ENCODE results near the gene SLC4A3. TPM values are rescaled to one million over a fixed set of nuclear protein-coding genes. Genes with fewer than 3 reads are reported as not detected.

The SLC4A3 gene
- total and polyA plus RNA-seq, 2 of the 8 experiments (the other 6 are each of a cell fraction or from before 2014, with no cell fraction given), result 4.8 to 7.4 TPM

DNA sequence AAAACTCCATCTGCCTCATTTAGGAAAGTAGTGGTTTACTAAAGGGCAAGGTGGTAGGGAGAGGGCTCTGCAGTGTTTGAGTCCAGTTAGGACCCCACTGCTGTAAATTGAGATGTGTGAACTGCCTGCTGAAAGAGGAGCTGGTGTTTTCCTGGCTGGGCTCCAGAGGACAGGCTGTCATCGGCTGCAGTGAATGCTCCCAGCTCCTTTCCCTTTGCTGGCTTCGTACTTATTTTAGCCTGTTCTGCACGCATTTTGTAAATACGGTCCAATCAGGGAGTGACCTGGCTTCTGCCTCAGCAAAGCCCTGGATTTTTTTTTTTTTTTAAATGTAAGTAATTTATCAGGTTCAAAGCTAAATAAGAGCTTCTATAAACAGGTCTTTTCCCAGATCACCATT lies 37.5 kb downstream of the SLC4A3 start (continued):
- TF ChIP-seq, protein P1, sequence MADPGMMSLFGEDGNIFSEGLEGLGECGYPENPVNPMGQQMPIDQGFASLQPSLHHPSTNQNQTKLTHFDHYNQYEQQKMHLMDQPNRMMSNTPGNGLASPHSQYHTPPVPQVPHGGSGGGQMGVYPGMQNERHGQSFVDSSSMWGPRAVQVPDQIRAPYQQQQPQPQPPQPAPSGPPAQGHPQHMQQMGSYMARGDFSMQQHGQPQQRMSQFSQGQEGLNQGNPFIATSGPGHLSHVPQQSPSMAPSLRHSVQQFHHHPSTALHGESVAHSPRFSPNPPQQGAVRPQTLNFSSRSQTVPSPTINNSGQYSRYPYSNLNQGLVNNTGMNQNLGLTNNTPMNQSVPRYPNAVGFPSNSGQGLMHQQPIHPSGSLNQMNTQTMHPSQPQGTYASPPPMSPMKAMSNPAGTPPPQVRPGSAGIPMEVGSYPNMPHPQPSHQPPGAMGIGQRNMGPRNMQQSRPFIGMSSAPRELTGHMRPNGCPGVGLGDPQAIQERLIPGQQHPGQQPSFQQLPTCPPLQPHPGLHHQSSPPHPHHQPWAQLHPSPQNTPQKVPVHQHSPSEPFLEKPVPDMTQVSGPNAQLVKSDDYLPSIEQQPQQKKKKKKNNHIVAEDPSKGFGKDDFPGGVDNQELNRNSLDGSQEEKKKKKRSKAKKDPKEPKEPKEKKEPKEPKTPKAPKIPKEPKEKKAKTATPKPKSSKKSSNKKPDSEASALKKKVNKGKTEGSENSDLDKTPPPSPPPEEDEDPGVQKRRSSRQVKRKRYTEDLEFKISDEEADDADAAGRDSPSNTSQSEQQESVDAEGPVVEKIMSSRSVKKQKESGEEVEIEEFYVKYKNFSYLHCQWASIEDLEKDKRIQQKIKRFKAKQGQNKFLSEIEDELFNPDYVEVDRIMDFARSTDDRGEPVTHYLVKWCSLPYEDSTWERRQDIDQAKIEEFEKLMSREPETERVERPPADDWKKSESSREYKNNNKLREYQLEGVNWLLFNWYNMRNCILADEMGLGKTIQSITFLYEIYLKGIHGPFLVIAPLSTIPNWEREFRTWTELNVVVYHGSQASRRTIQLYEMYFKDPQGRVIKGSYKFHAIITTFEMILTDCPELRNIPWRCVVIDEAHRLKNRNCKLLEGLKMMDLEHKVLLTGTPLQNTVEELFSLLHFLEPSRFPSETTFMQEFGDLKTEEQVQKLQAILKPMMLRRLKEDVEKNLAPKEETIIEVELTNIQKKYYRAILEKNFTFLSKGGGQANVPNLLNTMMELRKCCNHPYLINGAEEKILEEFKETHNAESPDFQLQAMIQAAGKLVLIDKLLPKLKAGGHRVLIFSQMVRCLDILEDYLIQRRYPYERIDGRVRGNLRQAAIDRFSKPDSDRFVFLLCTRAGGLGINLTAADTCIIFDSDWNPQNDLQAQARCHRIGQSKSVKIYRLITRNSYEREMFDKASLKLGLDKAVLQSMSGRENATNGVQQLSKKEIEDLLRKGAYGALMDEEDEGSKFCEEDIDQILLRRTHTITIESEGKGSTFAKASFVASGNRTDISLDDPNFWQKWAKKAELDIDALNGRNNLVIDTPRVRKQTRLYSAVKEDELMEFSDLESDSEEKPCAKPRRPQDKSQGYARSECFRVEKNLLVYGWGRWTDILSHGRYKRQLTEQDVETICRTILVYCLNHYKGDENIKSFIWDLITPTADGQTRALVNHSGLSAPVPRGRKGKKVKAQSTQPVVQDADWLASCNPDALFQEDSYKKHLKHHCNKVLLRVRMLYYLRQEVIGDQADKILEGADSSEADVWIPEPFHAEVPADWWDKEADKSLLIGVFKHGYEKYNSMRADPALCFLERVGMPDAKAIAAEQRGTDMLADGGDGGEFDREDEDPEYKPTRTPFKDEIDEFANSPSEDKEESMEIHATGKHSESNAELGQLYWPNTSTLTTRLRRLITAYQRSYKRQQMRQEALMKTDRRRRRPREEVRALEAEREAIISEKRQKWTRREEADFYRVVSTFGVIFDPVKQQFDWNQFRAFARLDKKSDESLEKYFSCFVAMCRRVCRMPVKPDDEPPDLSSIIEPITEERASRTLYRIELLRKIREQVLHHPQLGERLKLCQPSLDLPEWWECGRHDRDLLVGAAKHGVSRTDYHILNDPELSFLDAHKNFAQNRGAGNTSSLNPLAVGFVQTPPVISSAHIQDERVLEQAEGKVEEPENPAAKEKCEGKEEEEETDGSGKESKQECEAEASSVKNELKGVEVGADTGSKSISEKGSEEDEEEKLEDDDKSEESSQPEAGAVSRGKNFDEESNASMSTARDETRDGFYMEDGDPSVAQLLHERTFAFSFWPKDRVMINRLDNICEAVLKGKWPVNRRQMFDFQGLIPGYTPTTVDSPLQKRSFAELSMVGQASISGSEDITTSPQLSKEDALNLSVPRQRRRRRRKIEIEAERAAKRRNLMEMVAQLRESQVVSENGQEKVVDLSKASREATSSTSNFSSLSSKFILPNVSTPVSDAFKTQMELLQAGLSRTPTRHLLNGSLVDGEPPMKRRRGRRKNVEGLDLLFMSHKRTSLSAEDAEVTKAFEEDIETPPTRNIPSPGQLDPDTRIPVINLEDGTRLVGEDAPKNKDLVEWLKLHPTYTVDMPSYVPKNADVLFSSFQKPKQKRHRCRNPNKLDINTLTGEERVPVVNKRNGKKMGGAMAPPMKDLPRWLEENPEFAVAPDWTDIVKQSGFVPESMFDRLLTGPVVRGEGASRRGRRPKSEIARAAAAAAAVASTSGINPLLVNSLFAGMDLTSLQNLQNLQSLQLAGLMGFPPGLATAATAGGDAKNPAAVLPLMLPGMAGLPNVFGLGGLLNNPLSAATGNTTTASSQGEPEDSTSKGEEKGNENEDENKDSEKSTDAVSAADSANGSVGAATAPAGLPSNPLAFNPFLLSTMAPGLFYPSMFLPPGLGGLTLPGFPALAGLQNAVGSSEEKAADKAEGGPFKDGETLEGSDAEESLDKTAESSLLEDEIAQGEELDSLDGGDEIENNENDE (IDR thresholded peaks at IDR 0.05; ENCODE audit: insufficient replicate concordance, low read length), result no peak
- TF ChIP-seq, protein P2, sequence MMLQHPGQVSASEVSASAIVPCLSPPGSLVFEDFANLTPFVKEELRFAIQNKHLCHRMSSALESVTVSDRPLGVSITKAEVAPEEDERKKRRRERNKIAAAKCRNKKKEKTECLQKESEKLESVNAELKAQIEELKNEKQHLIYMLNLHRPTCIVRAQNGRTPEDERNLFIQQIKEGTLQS (IDR thresholded peaks at IDR 0.05; ENCODE audit: insufficient read depth, low read depth, low read length), result no peak
- TF ChIP-seq EZH2 (IDR thresholded peaks at IDR 0.05; ENCODE audit: low read depth, low read length, severe bottlenecking) (no peak), HDAC2 (IDR thresholded peaks at IDR 0.05; ENCODE audit: borderline replicate concordance in 1 of 2, low read depth in 2 of 2, low read length in 2 of 2) (no peak), EGR1 (IDR thresholded peaks at IDR 0.05; ENCODE audit: borderline replicate concordance, low read depth, low read length) (no peak), CBX8 (IDR thresholded peaks at IDR 0.05; ENCODE audit: borderline replicate concordance, low read depth, low read length) (no peak), TAF7 (optimal IDR thresholded peaks at IDR 0.05; ENCODE audit: borderline replicate concordance, low read depth, low read length) (no peak), CTBP2 (IDR thresholded peaks at IDR 0.05; ENCODE audit: borderline replicate concordance, insufficient read depth, insufficient read length, low read length) (no peak), TCF12 (IDR thresholded peaks at IDR 0.05; ENCODE audit: low read depth, low read length) (no peak), BCL11A (IDR thresholded peaks at IDR 0.05; ENCODE audit: low read depth in 2 of 2, low read length in 2 of 2) (no peak)
